ENCODE results near the gene MMP13.

Gene MMP13

GRCh38 chr11:102900346-102900745, 55.2 kb downstream of the MMP13 start:
- no peak overlapping the region for H3K4me2 ChIP-seq (ENCODE audit: low read length)
- TF ChIP-seq EZH2phosphoT487 (IDR thresholded peaks at IDR 0.05; ENCODE audit: low read depth) (no peak), CTCF (IDR thresholded peaks at IDR 0.05; ENCODE audit: low read depth, low read length) (no peak)
- H3K36me3 ChIP-seq (replicated peaks; ENCODE audit: low read depth, low read length): no peaks in the 10 kb centered on the region
- H3K27me3 ChIP-seq (ENCODE audit: low read depth, low read length): no peaks in the 10 kb centered on the region
- no peak overlapping the region for H3K27ac ChIP-seq (ENCODE audit: low read length)
- H2AFZ ChIP-seq (ENCODE audit: low read depth, low read length): no peak overlapping the region
- no peaks in the 10 kb centered on the region for H4K20me1 ChIP-seq (ENCODE audit: insufficient read depth, low read length)
- no peaks in the 10 kb centered on the region for H3K4me1 ChIP-seq (ENCODE audit: low read length)
- H3K79me2 ChIP-seq (ENCODE audit: low read length): no peaks in the 10 kb centered on the region
- H3K9ac ChIP-seq (ENCODE audit: low read length): no peak overlapping the region
- no peak overlapping the region for H3K4me3 ChIP-seq (ENCODE audit: low read length)
- no peaks in the 10 kb centered on the region for H3K9me3 ChIP-seq (ENCODE audit: insufficient read depth, low read length)

All from OCI-LY3 (cell line).